HG03064 (cell line): ENCODE data around the gene IFNA10.
"Not testable (repeated sequence)": the region's sequence is repeated elsewhere in the genome, so short reads cannot be mapped to it uniquely, and the experiment has no call there.

Source experiments
- ATAC-seq: cut with Tn5 transposase; IDR thresholded peaks from one replicate; pipeline ENCODE4 v1.9.1; 2021; ENCODE audit warnings: low read depth; ENCODE audit not compliant: unreplicated experiment

Gene IFNA10

DNA sequence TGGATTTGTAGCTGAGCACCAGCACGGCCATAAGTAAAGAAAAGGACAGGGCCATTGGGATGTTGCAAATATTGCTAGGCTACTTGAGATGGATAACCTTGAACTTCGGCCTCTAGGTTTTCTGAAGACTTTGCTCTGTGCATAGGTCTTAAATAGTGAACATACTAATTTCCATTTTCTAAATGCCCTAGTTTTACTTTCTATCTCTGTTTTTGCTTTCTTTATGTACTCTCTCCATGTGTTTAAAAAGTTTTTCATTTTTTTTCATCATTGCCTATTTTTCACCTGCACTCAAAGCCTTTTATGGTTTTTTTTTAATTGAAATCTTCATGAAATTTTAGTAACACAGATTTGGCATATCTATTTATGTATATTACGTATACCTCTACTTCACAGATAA, at the start of gene IFNA10:
Gene IFNA10, minus strand, starts transcription at position 101 of the 400 bp plus-strand sequence. Its CDS starts 46 bp downstream, at position 55.
- ATAC-seq = not testable (repeated sequence)

DNA sequence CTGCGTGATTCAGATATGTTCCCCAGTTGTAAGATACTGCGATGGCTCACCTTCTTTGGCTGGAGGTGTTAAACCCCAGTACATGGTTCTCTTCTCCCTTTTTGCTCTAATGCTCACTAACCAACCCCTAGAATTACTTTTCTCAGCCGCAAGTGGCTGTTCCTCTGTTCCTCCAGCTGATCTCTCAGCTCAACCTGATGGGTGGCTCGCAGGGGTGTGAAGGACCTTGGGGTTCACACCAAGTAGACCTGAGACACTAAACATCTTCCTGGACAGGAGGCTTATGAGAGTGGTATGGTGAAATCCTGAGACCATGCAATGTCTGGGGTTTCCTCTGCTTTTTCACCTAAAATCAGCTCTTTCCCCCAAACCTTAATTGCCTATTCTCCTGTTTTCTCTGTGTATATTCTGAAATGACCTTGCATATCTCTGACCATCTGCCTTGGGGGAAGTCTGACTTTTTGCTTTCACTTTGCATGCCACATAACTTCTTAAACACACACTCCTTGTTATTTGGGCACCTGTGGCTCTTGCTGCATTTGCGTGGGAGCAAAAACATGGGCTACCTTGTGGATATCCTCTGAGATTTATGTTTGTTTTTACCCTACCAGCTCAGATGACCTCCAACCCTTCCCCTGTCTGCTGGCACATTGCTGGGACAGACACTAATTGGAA, 48.7 kb upstream of the IFNA10 start:
- no peak for ATAC-seq

DNA sequence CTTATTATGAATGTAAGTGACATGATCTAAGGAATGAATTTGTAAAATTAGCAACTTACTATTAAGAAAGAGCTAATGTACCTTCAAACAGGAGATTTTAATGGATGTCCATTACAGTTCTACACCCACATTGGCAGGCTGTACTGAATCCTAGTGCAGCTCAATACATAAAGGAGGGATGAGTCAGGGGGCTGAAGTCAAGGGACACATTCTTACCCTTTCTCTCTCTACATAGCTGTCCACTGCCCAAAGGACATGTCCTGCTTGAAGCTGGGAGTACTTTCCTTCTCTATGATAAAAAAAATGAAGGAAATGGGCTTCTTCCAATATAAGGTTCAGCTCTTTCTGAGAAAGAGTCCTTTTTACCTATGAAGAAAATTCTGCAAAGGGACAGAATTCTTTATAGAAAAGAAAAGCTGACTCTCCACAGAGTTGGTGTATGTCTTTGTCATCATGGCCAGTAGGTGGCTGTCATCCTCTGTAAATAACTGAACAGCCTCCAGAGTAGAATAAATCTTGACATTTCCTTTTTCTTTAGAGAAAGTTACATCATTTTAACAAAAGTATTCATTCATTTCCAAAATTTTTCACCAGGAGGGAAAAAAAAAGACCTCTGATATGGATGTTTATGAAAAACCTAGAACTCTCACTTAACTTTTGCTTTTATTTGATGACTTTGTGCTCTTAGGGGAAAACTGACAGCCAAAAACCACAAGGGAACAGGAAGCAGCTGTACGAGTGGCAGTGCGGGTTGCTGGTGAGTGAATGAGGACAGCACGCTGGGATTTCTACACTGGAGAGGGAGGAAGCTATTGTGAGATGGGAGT, 46.0 kb upstream of the IFNA10 start:
- no peak for ATAC-seq

DNA sequence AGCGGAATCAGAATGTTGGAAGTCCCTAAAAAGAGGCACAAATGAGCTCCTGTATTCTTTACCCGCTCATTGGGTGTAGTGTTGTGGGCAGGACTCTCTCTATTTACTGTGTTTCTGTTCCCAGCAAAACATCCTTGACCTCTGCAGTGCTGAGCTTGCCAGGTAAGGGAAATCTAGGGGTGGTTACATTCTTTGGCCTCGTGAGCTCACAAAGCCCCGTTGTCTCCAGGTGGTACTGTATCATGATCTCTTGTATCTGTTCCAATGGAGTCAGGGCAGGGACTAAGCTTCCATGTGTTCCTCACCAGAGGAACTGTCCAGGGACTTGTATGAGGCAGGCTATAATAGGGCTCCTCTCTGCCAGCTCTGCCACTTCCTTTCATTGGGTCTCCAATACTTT, 44.7 kb upstream of the IFNA10 start:
- no peak for ATAC-seq

DNA sequence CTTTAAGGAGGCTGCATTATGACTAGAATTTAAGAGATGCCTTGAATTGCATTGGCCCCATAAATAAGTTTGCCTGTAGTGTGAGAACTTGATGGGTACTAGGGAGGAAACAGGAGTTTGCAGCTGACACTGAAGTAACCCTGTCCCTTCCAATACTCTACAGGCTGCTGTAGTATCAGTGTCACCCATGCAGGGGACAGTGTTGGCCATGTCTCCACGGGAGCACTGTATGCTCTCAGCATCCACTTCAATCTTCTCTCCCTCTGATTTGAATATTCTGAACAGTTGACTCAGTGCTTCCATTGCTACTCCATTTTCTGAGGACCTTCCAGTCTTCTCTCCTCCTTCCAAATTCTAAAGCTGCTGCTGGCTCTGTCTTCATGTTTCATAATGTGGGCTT, 44.2 kb upstream of the IFNA10 start:
- ATAC-seq = no peak

DNA sequence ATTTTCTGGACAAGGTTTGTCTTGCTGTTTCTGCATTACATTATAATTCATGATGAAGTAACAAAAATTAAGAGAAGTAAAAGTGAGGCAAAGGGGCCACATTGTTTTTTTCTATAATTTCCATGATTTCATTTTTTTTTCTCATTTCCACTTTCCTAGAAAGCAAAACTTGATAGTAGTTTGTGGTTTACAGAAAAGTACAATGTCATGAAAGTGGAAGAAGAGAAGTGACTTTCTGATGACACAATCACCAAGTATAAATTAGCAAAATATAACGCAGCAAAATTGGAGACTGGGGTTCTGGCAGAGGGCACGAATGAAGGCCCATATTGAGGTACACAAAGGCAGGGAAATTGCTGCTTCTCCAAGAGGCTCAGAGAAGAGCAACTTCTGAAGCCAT, 37.9 kb upstream of the IFNA10 start:
- ATAC-seq = no peak

DNA sequence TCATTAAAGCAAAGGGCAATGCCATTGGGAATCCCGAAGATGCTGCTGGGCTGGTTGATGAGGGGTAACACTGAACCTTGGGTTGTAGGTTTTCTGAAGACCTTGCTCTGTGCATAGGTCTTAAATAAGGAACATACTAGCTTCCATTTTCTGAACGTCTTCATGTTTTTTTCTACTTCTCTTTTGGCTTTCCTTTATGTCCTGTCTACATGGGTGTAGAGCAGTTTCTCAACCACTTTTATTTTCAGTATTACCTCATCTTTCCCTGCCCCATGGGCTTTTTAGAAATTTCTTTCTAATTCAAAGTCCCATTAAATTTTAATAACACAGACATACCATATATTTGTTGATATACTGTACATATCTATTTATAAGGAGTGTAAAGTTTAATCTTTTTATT, 33.0 kb upstream of the IFNA10 start, which contains the start of gene IFNA14:
Gene IFNA14, minus strand, starts transcription at position 95 of the 400 bp plus-strand sequence. Its CDS starts 70 bp downstream, at position 25.
- ATAC-seq = no peak

DNA sequence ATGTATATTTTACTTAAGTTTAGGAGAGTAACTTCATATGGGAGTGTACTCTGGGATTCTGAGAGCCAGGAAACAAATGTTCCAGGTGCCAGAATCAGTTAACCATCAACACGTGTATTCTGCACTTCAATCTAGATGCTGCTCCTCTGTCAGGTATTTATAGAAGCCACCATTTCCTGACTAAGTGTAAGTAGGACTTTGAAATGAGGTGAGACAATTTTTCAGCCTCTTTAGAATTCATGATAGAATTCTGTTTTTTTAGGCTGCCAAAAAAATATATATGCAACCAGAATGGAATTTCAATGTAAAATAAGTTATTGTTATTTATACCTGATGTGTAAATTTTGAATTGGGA, 29.4 kb upstream of the IFNA10 start:
- ATAC-seq = not testable (repeated sequence)

DNA sequence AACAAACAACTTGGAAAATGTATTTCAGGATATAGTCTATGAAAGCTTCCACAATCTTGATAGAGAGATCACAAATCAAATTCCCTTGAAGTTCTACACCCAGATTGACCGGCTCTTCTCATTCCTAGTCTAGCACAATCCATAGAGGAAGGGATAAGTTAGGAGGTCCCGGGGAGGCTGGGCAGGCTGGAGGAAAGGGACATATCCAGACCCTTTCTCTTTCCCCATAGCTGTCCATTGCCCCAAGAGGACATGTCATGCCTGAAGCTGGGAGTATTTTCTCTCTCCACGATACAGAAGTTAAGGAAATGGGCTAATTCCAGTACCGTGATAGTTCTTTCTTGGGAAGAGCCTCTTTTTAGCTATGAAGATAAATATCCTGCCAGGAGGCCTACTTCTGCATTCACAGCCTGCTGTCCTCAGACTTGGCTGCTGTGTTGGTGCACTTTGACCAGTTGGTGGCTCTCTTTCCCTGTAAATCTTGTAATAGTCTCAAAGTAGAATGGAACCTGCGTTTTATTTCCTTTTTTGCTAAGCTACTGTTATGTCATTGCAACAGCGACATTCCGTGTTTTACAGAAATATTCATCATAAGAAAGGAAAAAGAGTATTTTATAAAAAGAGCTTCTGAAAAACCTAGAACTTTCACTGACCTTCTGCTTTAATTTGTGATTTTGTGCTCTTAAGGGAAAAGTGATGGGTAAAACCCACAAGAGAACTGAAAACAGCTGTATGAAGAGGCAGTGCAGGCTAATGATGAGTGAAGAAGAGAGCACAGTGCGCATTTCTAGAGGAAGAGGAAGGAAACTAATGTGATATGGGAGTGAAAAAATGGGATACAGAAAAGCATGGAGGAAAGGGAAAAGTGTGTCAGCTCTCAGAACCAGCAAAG, 28.8 kb upstream of the IFNA10 start:
- not testable (repeated sequence) for ATAC-seq

DNA sequence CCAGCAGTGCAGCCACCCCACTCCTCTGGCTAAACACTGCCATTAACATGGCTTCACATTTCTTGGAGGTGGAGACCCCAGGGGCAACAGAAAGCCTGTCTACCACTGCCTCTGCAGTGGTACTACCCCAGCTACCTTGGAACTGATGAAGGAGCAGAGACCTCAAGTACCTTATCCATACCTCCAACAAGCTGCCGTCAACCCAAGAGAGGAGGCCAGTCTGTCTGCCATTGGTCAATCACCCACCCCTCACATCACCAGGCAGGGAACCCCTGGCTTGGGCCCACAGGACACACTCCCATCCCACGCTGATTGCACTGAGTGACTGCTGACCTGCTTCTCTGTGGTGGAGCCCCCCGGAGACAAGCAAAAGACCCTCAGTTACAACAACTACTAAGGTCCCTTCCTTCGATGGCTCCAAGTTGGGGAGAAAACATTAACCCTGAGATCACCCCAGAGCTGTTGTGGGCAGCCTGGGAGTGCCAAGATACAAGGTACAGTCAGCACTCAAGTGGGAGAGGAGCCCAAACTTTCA, 27.3 kb upstream of the IFNA10 start:
- ATAC-seq = no peak

DNA sequence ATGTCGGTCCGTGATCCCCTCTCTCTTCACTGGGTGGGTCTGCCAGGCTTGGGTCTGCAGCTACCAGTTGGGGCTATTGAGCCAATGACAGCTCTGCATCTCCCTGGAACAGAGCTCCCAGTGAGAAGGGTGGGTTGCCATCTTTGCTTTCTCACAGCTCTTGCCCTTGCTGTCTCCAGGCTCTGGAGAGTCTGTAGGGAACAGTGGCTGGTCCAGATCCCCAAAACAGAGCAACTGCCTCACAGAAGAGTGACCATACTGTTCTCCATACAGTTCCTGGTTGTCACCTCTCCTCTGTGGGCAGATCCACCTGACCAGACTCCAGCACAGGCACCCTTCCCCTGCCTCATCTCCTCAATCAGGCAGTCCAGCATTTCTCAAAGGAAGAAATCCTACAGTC, 26.3 kb upstream of the IFNA10 start:
- no peak for ATAC-seq

DNA sequence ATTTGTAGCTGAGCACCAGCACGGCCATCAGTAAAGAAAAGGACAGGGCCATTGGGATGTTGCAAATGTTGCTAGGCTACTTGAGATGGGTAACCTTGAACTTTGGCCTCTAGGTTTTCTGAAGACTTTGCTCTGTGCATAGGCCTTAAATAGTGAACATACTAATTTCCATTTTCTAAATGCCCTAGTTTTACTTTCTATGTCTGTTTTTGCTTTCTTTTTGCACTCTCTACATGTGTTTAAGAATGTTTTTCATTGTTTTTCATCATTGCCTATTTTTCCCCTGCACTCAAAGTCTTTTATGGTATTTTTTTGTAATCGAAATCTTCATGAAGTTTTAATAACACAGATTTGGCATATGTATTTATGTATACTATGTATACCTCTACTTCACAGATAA, 21.2 kb upstream of the IFNA10 start, which contains the start of gene IFNA17:
Gene IFNA17, minus strand, starts transcription at position 101 of the 400 bp plus-strand sequence. Its CDS starts 49 bp downstream, at position 52.
- ATAC-seq = no peak

DNA sequence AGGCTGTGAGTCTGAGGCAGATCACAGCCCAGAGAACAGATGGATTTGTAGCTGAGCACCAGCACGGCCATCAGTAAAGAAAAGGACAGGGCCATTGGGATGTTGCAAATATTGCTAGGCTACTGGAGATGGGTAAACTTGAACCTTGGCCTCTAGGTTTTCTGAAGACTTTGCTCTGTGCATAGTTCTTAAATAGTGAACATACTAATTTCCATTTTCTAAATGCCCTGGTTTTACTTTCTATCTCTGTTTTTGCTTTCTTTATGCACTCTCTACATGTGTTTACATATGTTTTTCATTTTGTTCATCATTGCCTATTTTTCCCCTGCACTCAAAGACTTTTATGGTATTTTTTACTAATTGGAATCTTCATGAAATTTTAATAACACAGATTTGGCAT, 10.3 kb upstream of the IFNA10 start, which contains the start of gene IFNA16:
Gene IFNA16, minus strand, starts transcription at position 101 of the 400 bp plus-strand sequence. Its CDS starts 6 bp downstream, at position 95.
- not testable (repeated sequence) for ATAC-seq

DNA sequence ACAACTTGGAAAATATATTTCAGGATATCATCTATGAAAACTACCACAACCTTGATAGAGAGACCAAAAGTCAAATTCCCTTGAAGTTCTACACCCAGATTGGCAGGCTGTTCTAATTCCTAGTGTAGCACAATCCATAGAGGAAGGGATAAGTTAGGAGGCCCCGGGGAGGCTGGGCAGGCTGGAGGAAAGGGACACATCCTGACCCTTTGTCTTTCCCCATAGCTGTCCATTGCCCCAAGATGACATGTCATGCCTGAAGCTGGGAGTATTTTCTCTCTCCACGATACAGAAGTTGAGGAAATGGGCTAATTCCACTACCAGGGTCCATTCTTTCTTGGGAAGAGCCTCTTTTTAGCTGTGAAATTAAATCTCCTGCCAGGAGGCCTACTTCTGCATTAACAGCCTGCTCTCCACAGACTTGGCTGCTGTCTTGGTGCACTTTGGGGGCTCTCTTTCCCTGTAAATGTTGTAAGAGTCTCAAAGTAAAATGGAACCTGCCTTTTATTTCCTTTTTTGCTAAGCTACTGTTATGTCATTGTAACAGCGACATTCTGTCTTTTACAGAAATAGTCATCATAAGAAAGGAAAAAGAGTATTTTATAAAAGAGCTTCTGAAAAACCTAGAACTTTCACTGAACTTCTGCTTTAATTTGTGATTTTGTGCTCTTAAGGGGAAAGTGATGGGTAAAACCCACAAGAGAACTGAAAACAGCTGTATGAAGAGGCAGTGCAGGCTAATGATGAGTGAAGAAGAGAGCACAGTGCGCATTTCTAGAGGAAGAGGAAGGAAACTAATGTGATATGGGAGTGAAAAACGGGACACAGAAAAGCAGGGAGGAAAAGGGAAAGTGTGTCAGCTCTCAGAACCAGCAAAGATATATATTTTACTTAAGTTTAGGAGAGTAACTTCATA, 6.7 kb upstream of the IFNA10 start:
- not testable (repeated sequence) for ATAC-seq

DNA sequence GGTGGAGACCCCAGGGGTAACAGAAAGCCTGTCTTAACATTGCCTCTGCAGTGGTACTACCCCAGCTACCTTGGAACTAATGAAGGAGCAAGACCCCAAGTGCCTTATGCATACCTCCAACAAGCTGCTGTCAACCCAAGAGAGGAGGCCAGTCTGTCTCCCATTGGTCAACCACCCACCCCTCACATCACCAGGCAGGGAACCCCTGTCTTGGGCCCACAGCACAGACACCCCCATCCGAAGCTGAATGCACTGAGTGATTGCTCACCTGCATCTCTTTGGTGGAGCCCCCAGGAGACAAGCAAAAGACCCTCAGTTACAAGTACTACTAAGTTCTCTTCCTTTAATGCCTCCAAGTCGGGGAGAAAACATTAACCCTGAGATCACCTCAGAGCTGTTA, 5.2 kb upstream of the IFNA10 start:
- not testable (repeated sequence) for ATAC-seq

DNA sequence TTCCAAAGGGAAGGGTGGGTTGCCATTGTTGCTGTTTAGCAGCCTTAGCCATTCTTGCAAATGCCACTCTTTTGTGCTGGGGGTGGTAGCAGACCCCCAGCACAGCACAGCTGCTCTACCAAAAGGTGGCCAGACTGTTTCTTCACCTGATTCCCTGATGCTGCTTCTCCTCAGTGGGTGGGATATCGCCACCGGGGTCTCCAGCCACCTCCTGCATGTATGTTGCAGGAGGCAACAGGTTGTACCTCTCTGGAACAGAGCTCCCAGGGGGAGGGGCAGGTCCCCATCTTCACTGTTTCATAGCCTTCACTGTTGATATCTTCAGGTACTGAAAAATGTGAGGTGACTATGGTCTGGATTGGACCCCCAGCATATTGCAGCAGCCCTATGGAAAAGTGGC, 3.8 kb upstream of the IFNA10 start:
- ATAC-seq = not testable (repeated sequence)

DNA sequence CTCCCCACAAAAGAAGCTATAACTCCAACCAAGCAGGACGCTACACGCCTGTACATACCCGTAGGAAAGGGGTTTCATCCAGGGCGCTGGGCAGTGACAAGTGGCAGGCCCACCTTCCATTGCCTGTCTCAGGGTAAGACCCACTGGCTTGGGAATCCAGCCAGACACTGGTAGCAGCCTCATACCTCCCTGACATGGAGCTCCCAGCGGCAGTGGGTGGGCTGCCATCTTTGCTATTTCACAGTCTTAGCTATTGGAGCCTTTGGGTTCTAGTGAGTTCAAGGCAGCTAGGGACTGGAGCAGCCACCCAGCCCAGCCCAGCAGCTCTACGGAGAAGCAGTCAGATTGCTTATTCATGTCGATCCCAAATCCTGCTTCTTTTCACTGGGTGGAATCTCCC, 3.4 kb upstream of the IFNA10 start:
- no peak for ATAC-seq

DNA sequence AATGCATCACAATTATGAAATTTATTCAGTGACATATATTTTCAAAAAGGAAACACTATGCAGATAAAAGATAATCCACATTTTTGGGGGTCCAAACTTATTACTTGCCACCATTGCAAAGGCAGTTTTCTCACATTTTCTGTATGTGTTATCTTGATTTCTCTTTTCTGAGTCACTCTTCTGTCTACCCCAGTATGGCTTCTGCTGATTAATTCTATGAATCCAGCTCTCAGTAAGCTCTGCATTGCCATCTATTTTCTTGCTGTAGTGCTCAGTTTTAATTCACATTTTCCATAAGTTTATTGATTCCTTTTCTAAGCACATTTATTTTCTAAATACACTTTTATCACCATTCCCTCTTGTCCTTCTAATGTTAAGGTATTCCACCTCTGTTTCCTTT, 1.7 kb downstream of the IFNA10 start:
- ATAC-seq = no peak

DNA sequence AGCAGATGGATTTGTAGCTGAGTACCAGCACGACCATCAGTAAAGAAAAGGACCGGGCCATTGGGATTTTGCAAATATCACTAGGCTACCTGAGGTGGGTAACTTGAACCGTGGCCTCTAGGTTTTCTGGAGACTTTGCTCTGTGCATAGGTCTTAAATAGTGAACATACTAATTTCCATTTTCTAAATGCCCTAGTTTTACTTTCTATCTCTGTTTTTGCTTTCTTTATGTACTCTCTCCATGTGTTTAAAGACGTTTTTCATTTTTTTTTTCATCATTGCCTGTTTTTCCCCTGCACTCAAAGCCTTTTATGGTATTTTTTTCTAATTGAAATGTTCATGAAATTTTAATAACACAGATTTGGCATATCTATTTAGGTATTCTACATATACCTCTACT, 4.8 kb downstream of the IFNA10 start, which contains the start of gene IFNA7:
Gene IFNA7, minus strand, starts transcription at position 101 of the 400 bp plus-strand sequence. Its CDS starts 40 bp downstream, at position 61.
- not testable (repeated sequence) for ATAC-seq
